ENCODE measurements around the gene KRT24. TPM values are rescaled to one million over a fixed set of nuclear protein-coding genes. Genes with fewer than 3 reads are reported as not detected.

Gene KRT24
- total RNA-seq, 1 donor from 2014 or later = not detected

DNA sequence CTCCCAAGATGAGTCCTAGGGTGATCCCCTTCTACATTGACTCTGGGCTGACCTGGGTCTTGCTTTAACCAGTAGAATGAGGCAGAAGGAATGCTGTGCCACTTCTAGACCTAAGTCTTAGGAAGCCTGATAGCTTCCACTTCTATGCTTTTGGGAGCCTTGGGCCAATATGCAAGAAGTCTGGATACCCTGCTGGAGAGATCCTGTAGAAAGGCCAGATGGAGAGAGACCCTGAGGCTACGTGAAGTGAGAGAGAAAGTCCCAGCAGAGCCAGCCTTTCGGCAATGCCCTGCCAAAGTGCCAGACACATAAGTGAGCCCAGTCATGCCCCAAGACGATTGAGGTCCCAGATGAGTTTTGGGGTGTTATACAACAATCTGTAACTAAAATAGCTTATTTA is 40.3 kb downstream of the KRT24 start:
- peaks cover 1% of the 10 kb centered on the region for H3K4me1 Mint-ChIP-seq (ENCODE audit: low read depth, unreplicated experiment)
- H3K36me3 ChIP-seq (ENCODE audit: insufficient read depth, low read length) = no peaks in the 10 kb centered on the region
- H3K36me3 Mint-ChIP-seq (ENCODE audit: low read depth, unreplicated experiment) = no peaks in the 10 kb centered on the region
- no peak overlapping the region for H3K4me2 ChIP-seq (ENCODE audit: low read length)
- no peak overlapping the region for H3K27ac Mint-ChIP-seq (ENCODE audit: unreplicated experiment)
- H4K20me1 ChIP-seq (ENCODE audit: insufficient read depth, low read length) = no peaks in the 10 kb centered on the region
- H3K4me1 ChIP-seq (ENCODE audit: insufficient read depth, low read length) = no peaks in the 10 kb centered on the region
- DNase-seq (ENCODE audit: low read depth) = no peak
- FAIRE-seq = no peak
- no peak overlapping the region for H3K4me3 Mint-ChIP-seq (ENCODE audit: unreplicated experiment)
- H3K4me3 ChIP-seq (ENCODE audit: insufficient read depth, low read depth, low read length) = no peak overlapping the region
- H3K79me2 ChIP-seq (ENCODE audit: insufficient read depth, low read length) = no peaks in the 10 kb centered on the region
- H2AFZ ChIP-seq (ENCODE audit: low read depth, low read length) = no peak overlapping the region
- no peak overlapping the region for H3K9ac ChIP-seq (ENCODE audit: low read length)
- no peaks in the 10 kb centered on the region for H3K9me3 ChIP-seq (ENCODE audit: insufficient read depth, low read depth, low read length)
- H3K27me3 ChIP-seq (ENCODE audit: insufficient read depth, low read length) = peaks cover 36% of the 10 kb centered on the region
- H3K27me3 Mint-ChIP-seq (ENCODE audit: low read depth, unreplicated experiment) = peaks cover 9% of the 10 kb centered on the region
- TF ChIP-seq, protein P1, sequence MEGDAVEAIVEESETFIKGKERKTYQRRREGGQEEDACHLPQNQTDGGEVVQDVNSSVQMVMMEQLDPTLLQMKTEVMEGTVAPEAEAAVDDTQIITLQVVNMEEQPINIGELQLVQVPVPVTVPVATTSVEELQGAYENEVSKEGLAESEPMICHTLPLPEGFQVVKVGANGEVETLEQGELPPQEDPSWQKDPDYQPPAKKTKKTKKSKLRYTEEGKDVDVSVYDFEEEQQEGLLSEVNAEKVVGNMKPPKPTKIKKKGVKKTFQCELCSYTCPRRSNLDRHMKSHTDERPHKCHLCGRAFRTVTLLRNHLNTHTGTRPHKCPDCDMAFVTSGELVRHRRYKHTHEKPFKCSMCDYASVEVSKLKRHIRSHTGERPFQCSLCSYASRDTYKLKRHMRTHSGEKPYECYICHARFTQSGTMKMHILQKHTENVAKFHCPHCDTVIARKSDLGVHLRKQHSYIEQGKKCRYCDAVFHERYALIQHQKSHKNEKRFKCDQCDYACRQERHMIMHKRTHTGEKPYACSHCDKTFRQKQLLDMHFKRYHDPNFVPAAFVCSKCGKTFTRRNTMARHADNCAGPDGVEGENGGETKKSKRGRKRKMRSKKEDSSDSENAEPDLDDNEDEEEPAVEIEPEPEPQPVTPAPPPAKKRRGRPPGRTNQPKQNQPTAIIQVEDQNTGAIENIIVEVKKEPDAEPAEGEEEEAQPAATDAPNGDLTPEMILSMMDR (IDR thresholded peaks at IDR 0.05; ENCODE audit: insufficient read depth, low read depth, low read length) = no peak
- TF ChIP-seq EZH2 (IDR thresholded peaks at IDR 0.05; ENCODE audit: insufficient read depth, low read length) = no peak
- H3K27ac ChIP-seq (ENCODE audit: low read depth, low read length) = no peak overlapping the region
- H3K9me3 Mint-ChIP-seq (ENCODE audit: unreplicated experiment) = no peaks in the 10 kb centered on the region

DNA sequence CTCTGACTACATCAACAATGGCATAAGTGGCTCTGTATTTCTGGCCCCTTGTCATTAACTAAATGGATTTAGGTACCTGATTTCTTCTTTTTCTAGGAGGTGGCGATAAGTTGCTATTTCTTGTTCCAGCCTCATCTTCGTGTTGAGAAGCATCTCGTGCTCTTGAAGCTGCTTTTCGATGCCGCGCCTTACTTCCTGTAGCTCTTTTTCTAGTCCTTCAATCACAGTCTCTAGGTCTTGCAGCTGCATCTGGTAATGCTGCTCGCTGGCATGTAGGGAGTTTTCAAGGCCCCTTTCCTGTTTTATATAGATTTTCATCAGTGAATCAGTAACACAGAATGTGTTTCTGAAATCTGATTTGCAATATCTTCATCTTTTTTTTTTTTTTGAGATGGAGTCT is 43.6 kb downstream of the KRT24 start:
- DNase-seq (ENCODE audit: low read depth) (no peak), FAIRE-seq (no peak)
- TF ChIP-seq, protein P1 (IDR thresholded peaks at IDR 0.05; ENCODE audit: insufficient read depth, low read depth, low read length) = no peak
- TF ChIP-seq EZH2 (IDR thresholded peaks at IDR 0.05; ENCODE audit: insufficient read depth, low read length) = no peak
- Histone ChIP-seq H3K4me1 (ENCODE audit: insufficient read depth, low read length) (no peaks in the 10 kb centered on the region), H4K20me1 (ENCODE audit: insufficient read depth, low read length) (no peaks in the 10 kb centered on the region), H3K27me3 (ENCODE audit: insufficient read depth, low read length) (peaks cover 22% of the 10 kb centered on the region), H3K9ac (ENCODE audit: low read length) (no peak overlapping the region), H3K4me2 (ENCODE audit: low read length) (no peak overlapping the region), H3K9me3 (ENCODE audit: insufficient read depth, low read depth, low read length) (no peaks in the 10 kb centered on the region), H3K36me3 (ENCODE audit: insufficient read depth, low read length) (no peaks in the 10 kb centered on the region), H2AFZ (ENCODE audit: low read depth, low read length) (no peak overlapping the region), H3K27ac (ENCODE audit: low read depth, low read length) (no peak overlapping the region), H3K79me2 (ENCODE audit: insufficient read depth, low read length) (no peaks in the 10 kb centered on the region), H3K4me3 (ENCODE audit: insufficient read depth, low read depth, low read length) (no peak overlapping the region)
- Mint-ChIP-seq H3K4me3 (ENCODE audit: unreplicated experiment) (no peak overlapping the region), H3K9me3 (ENCODE audit: unreplicated experiment) (no peaks in the 10 kb centered on the region), H3K36me3 (ENCODE audit: low read depth, unreplicated experiment) (no peaks in the 10 kb centered on the region), H3K27ac (ENCODE audit: unreplicated experiment) (no peak overlapping the region), H3K4me1 (ENCODE audit: low read depth, unreplicated experiment) (no peaks in the 10 kb centered on the region), H3K27me3 (ENCODE audit: low read depth, unreplicated experiment) (peaks cover 3% of the 10 kb centered on the region)

DNA sequence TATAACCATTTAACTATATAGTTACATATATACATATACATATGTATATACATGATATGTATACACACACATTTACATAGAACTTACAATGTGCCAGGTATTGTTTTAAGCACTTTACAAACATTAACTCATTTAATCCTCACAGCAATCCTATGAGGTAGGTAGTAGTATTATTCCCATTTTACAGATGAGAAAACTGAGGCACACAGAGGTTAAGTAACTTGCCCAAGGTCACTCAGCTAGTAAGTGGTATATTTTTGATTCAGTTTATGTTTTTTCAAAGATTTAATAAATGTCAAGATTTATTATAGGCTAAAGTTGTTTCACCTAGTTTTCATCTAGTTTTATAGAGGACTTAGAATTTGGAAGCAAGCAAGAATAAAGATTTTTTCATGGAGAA is 45.2 kb downstream of the KRT24 start:
- H3K27ac Mint-ChIP-seq (ENCODE audit: unreplicated experiment) = no peak overlapping the region
- H3K9me3 Mint-ChIP-seq (ENCODE audit: unreplicated experiment) = no peaks in the 10 kb centered on the region
- H3K4me2 ChIP-seq (ENCODE audit: low read length) = no peak overlapping the region
- H3K9ac ChIP-seq (ENCODE audit: low read length) = no peak overlapping the region
- no peaks in the 10 kb centered on the region for H3K36me3 ChIP-seq (ENCODE audit: insufficient read depth, low read length)
- no peak overlapping the region for H3K27ac ChIP-seq (ENCODE audit: low read depth, low read length)
- H3K27me3 ChIP-seq (ENCODE audit: insufficient read depth, low read length) = peaks cover 15% of the 10 kb centered on the region
- H3K4me3 Mint-ChIP-seq (ENCODE audit: unreplicated experiment) = no peak overlapping the region
- peaks cover 3% of the 10 kb centered on the region for H3K27me3 Mint-ChIP-seq (ENCODE audit: low read depth, unreplicated experiment)
- no peak for DNase-seq (ENCODE audit: low read depth)
- H3K4me1 ChIP-seq (ENCODE audit: insufficient read depth, low read length) = no peaks in the 10 kb centered on the region
- no peak overlapping the region for H3K4me3 ChIP-seq (ENCODE audit: insufficient read depth, low read depth, low read length)
- no peaks in the 10 kb centered on the region for H3K4me1 Mint-ChIP-seq (ENCODE audit: low read depth, unreplicated experiment)
- TF ChIP-seq EZH2 (IDR thresholded peaks at IDR 0.05; ENCODE audit: insufficient read depth, low read length) = no peak
- TF ChIP-seq, protein P1 (IDR thresholded peaks at IDR 0.05; ENCODE audit: insufficient read depth, low read depth, low read length) = no peak
- no peaks in the 10 kb centered on the region for H4K20me1 ChIP-seq (ENCODE audit: insufficient read depth, low read length)
- H3K36me3 Mint-ChIP-seq (ENCODE audit: low read depth, unreplicated experiment) = no peaks in the 10 kb centered on the region
- H3K79me2 ChIP-seq (ENCODE audit: insufficient read depth, low read length) = no peaks in the 10 kb centered on the region
- no peak overlapping the region for H2AFZ ChIP-seq (ENCODE audit: low read depth, low read length)
- no peak for FAIRE-seq
- no peaks in the 10 kb centered on the region for H3K9me3 ChIP-seq (ENCODE audit: insufficient read depth, low read depth, low read length)

Data from astrocyte (in vitro differentiated cells and primary cell).